Mucosa of descending colon (tissue), 3 donors: ENCODE measurements around the gene CCL11. TPM values are rescaled to one million over a fixed set of nuclear protein-coding genes. Genes with fewer than 3 reads are reported as not detected.

ENCODE experiments used
- ATAC-seq: fragments of 200-7000 bp; cut with Tn5 transposase; one replicate; pipeline ENCODE4 v1.9.1; 2020; ENCODE audit warnings: mild to moderate bottlenecking, moderate library complexity
- DNase-seq, 3 donors: peaks; one replicate each; pipeline ENCODE4 v3.0.0-alpha.2; 2020
- H3K36me3 ChIP-seq: fragments of 200-600 bp; one replicate; pipeline ENCODE4 v1.8.0; 2021; ENCODE audit warnings: low read depth, mild to moderate bottlenecking
- H3K4me1 ChIP-seq: fragments of 200-600 bp; one replicate; pipeline ENCODE4 v1.8.0; 2021; ENCODE audit warnings: low read depth, mild to moderate bottlenecking
- H3K4me3 ChIP-seq: fragments of 200-600 bp; one replicate; pipeline ENCODE4 v1.8.0; 2021; ENCODE audit warnings: mild to moderate bottlenecking
- H3K9me3 ChIP-seq: fragments of 200-600 bp; one replicate; pipeline ENCODE4 v1.8.0; 2021; ENCODE audit warnings: mild to moderate bottlenecking
- intact Hi-C, 2 donors: fragments of 100-400 bp; cut with DNase I in 1 of 2; cut with micrococcal nuclease in 1 of 2; formaldehyde crosslinking; loops; one replicate each; pipeline versions ENCODE4 v1.11.0 to v1.11.1; 2022; cut with DNase I, micrococcal nuclease
- total RNA-seq, 3 donors: library from RNA; stranded (reverse); fragmentation: NEBNext Ultra II Directional in 2 of 3; extraction: Animal tissue kit (Norgen Biotek cat#: 25700) in 2 of 3; gene quantifications; one replicate each; pipeline versions ENCODE4 v1.2.1 to v1.2.4, GENCODE V29; 2021 to 2023
- TF ChIP-seq, protein P1 (sequence below): fragments of 200-600 bp; IDR thresholded peaks from one replicate; pipeline ENCODE4 v1.8.0; 2022; ENCODE audit warnings: antibody characterized with exemption, mild to moderate bottlenecking
- donor health status: DM: no; HTN: no; CAD: no; lungs with moderate emphysema.
- donor health status: DM: no; HTN: no; CAD: no.
- donor health status: DM: no; HTN: yes; CAD: no.

The CCL11 gene
- total RNA-seq, 3 donors from 2014 or later = 0.72 to 22.3 (median 3.6) TPM

- H3K4me1 ChIP-seq = no peaks in the 10 kb centered on the region
- ATAC-seq = no peak
Measured at GRCh38 chr17:34243364-34244320, 41.9 kb upstream of the CCL11 start.

DNA sequence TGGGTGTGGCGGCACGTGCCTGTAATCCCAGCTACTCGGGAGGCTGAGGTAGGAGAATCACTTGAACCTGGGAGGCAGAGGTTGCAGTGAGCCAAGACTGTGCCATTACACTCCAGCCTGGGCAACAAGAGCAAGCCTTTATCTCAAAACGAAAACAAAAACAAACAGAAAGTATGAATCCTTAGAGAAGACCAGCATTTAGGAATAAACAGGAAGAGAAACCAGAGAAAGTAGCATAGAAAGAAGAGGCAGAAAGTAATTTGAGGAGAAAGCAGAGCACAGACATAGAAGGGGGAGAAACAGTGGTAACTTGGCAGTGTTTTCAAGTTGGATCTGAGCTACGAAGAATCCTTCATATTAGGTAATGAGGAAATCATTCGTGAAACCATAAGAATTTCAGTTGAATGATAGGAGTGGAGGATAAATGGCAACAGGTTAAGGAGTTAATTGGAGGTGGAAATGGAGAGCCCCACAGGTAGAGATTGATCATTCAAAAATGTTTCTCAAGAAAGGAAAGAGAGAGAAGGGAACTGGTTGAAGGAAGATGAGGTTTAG, 40.1 kb upstream of the CCL11 start:
- Histone ChIP-seq H3K4me3 (no peak overlapping the region), H3K4me1 (no peaks in the 10 kb centered on the region), H3K36me3 (no peaks in the 10 kb centered on the region), H3K9me3 (no peaks in the 10 kb centered on the region)
- ATAC-seq = no peak
- no peak for DNase-seq
- TF ChIP-seq, protein P1, sequence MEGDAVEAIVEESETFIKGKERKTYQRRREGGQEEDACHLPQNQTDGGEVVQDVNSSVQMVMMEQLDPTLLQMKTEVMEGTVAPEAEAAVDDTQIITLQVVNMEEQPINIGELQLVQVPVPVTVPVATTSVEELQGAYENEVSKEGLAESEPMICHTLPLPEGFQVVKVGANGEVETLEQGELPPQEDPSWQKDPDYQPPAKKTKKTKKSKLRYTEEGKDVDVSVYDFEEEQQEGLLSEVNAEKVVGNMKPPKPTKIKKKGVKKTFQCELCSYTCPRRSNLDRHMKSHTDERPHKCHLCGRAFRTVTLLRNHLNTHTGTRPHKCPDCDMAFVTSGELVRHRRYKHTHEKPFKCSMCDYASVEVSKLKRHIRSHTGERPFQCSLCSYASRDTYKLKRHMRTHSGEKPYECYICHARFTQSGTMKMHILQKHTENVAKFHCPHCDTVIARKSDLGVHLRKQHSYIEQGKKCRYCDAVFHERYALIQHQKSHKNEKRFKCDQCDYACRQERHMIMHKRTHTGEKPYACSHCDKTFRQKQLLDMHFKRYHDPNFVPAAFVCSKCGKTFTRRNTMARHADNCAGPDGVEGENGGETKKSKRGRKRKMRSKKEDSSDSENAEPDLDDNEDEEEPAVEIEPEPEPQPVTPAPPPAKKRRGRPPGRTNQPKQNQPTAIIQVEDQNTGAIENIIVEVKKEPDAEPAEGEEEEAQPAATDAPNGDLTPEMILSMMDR = no peak
- intact Hi-C loops = no loop called here

More at GRCh38 chr17:34243364-34244320, 41.9 kb upstream of the CCL11 start:
- TF ChIP-seq, protein P1 = no peak
- H3K36me3 ChIP-seq = no peaks in the 10 kb centered on the region
- H3K4me3 ChIP-seq = no peak overlapping the region
- no peaks in the 10 kb centered on the region for H3K9me3 ChIP-seq
- intact Hi-C loops = no loop called here
- no peak for DNase-seq

DNA sequence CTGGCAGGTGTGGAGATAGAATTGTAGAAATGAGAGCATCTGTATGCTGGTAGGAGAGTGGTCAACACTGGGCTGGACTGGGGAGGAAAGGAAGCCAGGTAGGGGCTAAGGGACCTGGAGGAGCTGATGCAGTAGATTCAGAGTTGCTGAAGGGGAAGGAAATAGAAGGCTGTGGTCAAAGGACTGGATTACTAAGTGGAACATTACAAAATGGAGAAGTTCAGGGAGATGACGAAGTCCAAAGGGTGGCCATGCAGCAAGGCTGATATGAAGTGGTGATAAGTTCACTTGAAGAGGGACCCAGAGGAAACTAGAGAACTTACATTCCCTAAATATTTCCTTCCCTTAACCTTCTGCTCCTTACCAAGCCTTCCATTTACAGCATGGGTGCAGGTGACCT, 39.1 kb upstream of the CCL11 start:
- no peaks in the 10 kb centered on the region for H3K9me3 ChIP-seq
- no peaks in the 10 kb centered on the region for H3K36me3 ChIP-seq
- DNase-seq = no peak
- H3K4me1 ChIP-seq = no peaks in the 10 kb centered on the region
- intact Hi-C loops = no loop called here
- TF ChIP-seq, protein P1 = no peak
- no peak overlapping the region for H3K4me3 ChIP-seq
- peak; percentile 42 for ATAC-seq

GRCh38 chr17:34246881-34247280, 38.7 kb upstream of the CCL11 start:
- no peak overlapping the region for H3K4me3 ChIP-seq
- H3K9me3 ChIP-seq = no peaks in the 10 kb centered on the region
- H3K36me3 ChIP-seq = no peaks in the 10 kb centered on the region
- ATAC-seq (no peak), DNase-seq (no peak)
- TF ChIP-seq, protein P1 = no peak
- intact Hi-C loops = no loop called here
- H3K4me1 ChIP-seq = no peaks in the 10 kb centered on the region

DNA sequence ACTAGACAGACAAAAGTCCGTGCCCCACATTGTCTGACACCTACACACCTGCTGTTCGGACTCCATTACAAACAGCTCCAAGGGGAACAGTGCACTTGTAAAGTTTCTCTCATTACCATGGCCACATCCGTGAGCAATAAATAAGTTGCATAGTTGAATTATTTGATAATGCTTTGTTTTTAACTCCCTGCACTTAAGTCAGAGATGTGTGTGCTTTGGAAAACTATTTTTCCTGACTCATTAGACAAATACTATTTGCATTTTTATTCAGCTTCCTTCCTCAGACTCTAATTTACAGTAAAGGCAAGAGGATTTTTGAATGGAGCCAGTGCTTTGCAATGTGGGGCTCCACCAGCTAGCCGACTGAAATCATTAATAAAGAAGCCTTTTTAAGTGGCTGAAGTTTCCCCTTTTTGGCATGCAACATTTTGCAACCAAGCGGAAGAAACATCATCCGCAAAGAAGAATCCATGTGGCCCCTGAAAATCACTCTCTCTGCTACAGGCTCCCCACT, 37.0 kb upstream of the CCL11 start:
- intact Hi-C loops = no loop called here
- Histone ChIP-seq H3K9me3 (no peaks in the 10 kb centered on the region), H3K4me3 (no peak overlapping the region), H3K4me1 (no peaks in the 10 kb centered on the region), H3K36me3 (no peaks in the 10 kb centered on the region)
- DNase-seq (no peak), ATAC-seq (no peak)
- TF ChIP-seq, protein P1 = no peak
